Iris pigment epithelial cell (primary cell): ENCODE results near the gene SLC25A40.
A peak's percentile ranks its signal among the peaks of the same experiment; 100 is the strongest.
"Not testable (repeated sequence)": the region's sequence is repeated elsewhere in the genome, so short reads cannot be mapped to it uniquely, and the experiment has no call there.

Source experiments
- DNase-seq: peaks from one replicate; pipeline ENCODE4 v3.0.0-alpha.2; 2011; ENCODE audit warnings: low read depth

Gene SLC25A40, protein sequence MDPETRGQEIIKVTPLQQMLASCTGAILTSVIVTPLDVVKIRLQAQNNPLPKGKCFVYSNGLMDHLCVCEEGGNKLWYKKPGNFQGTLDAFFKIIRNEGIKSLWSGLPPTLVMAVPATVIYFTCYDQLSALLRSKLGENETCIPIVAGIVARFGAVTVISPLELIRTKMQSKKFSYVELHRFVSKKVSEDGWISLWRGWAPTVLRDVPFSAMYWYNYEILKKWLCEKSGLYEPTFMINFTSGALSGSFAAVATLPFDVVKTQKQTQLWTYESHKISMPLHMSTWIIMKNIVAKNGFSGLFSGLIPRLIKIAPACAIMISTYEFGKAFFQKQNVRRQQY

DNA sequence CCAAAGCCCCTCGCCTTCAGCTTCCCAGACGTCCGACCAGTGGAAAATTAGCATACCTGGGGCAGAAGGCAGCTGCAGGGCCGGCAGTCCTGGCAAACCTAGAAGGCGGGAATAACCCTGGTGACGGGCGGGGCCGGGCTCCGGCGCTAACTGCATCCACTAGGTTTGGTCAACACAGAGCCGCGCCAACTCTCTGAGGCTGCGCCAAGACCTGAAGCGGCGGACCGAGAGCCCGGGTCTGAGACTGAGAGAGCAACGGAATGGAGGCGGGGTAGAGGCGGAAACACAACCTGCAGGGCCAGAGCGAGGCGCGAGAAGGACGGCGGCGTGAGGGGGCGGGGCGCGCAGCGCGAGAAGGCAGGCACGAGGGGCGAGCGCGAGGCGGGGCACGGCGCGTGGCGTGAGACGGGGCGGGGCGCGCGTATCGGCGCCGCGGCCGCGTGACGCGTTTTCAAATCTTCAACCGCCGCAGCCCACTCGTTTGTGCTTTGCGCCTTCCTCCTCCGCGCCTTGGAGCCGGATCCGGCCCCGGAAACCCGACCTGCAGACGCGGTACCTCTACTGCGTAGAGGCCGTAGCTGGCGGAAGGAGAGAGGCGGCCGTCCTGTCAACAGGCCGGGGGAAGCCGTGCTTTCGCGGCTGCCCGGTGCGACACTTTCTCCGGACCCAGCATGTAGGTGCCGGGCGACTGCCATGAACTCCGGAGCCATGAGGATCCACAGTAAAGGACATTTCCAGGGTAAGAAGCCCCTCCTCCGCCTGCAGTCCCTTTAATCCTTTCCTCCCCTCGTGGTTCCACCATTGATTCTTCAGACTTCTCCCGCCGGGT is at the start of gene SLC25A40, which contains the start of gene DBF4:
SLC25A40 (minus strand) TSS at position 321 of the 829 bp plus-strand sequence. CDS start 17,633 bp downstream, outside the sequence.
DBF4 (plus strand) TSS at position 454 of the 829 bp plus-strand sequence; CDS start at position 694, 240 bp downstream.
- DNase-seq: peak; percentile 94

DNA sequence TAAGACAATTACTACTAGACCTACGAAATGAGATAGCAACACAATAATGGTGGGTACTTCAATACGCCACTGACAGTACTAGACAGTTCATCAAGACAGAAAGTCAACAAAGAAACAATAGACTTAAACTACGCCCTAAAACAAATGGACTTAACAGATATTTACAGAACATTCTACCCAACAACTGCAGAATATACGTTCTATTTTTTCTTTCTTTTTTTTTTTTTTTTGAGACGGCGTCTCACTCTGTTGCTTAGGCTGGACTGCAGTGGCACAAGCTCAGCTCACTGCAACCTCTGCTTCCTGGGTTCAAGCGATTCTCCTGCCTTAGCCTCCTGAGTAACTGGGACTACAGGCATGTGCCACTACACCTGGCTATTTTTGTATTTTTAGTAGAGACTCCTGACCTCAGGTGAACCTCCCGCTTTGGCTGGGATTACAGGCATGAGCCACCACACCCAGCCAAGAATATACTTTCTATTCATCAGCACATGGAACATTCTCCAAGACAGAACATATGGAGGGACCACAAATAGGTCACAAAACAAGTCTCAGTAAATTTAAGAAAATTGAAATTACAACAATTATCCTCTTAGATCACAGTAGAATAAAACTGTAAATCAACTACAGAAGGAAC is 46.7 kb upstream of the SLC25A40 start:
- not testable (repeated sequence) for DNase-seq

DNA sequence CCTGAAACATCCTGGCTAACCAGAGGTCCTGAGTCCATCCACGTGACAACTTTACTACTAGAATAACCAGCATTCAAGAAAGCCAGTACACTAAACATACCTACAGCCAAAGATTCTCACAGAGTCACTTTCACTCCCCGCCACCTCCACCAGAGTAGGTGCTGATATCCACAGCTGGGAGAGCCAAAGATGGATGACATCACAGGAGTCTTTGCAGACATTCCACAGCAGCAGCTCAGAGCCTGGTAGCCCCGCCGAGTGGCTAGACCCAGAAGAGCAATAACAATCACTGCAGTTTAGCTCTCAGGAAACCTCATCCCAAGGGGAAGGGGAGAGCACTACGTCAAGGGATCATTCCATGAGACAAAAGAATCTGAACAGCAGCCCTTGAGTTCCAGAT is 44.4 kb upstream of the SLC25A40 start:
- no peak for DNase-seq

DNA sequence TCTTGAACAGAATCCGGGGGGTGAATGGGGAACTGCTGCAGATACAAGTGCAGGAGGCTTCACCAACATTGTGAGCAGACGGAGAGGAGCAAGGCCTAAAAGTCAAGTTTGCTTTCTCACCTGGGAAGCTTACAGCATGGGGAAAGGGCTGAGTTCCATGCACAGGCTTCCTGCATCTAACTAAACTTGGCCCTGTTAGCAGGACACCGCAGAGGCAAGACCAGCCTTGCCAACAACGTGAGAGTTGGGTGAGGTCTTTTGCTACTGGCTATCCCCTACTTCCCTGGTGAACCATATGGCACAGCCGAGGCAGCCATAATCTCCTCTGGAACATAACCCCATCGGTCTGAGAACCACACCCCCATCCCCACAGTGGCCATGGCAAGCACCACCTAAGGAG is 43.7 kb upstream of the SLC25A40 start:
- DNase-seq: no peak

DNA sequence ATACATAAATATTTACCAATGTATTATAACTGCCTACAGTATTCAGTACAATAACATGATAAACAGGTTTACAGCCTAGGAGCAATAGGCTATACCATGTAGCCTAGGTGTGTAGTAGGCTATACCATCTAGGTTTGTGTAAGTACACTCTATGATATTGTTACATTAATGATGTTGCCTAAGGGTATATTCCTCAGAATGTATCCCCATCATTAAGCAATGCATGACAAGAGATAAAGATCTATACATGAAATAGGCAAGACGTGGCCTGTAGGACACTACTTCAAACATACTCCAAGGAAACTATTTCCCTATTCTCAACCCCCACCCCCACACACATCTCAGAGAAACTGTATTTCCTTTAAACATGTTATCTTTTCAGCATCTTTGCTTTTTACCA is 42.6 kb upstream of the SLC25A40 start:
- no peak for DNase-seq

DNA sequence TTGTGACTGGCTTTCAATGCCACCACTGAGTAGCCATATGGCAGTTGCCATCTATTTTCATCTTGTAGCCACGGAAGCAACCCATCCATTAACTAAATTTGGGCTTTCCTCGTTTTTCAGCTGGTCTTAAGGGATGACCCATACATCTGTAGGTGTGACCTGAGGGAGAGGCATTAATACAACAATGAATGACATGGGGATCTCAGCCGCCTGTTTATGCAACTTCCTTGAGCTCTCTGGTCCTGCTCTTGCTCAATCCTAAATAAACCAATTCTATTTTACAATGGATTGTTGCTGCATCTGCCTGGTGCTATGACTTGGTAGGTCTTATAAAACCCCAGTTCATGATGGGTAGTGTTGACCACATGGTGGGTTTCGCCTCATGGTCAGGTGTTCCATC is 36.0 kb upstream of the SLC25A40 start:
- no peak for DNase-seq

DNA sequence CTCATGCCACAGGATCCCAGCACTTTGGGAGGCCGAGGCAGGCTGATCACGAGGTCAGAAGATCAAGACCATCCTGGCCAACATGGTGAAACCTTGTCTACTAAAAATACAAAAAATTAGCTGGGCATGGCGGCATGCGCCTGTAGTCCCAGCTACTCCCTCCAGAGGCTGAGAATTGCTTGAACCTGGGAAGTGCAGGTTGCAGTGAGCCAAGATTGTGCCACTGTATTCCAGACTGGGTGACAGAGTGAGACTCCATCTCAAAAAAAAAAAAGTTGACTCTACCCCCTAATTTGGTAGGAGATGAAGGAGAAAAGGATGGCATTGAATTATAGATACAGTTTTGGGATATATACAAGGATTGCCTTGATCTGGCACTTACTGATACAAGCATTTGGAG is 32.7 kb upstream of the SLC25A40 start:
- DNase-seq: not testable (repeated sequence)

DNA sequence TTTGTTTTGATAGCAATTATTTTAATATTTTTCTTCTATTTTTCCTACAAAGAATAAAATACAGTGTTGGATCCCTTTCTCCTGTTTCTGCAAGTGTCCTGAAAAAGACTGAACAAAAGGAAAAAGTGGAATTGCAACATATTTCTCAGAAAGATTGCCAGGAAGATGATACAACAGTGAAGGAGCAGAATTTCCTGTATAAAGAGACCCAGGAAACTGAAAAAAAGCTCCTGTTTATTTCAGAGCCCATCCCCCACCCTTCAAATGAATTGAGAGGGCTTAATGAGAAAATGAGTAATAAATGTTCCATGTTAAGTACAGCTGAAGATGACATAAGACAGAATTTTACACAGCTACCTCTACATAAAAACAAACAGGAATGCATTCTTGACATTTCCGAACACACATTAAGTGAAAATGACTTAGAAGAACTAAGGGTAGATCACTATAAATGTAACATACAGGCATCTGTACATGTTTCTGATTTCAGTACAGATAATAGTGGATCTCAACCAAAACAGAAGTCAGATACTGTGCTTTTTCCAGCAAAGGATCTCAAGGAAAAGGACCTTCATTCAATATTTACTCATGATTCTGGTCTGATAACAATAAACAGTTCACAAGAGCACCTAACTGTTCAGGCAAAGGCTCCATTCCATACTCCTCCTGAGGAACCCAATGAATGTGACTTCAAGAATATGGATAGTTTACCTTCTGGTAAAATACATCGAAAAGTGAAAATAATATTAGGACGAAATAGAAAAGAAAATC is 31.2 kb upstream of the SLC25A40 start:
- peak; percentile 58 for DNase-seq

DNA sequence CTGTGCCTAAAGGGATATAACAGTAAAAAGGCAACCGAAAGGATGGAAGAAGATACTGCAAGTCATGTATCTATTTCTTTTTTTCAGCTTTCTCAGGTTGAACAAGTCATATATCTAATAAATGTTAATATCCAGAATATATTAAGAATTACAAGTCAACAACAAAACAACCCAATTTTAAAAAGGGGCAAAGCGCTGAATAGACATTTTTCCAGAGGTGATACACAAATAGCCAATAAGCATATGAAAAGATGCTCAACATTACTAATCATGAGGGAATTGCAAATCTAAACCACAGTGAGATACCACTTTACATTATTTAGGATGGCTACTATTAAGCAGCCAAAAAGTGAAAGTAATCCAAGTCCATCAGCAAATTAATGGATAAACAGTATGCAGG is 23.1 kb upstream of the SLC25A40 start:
- DNase-seq: no peak

DNA sequence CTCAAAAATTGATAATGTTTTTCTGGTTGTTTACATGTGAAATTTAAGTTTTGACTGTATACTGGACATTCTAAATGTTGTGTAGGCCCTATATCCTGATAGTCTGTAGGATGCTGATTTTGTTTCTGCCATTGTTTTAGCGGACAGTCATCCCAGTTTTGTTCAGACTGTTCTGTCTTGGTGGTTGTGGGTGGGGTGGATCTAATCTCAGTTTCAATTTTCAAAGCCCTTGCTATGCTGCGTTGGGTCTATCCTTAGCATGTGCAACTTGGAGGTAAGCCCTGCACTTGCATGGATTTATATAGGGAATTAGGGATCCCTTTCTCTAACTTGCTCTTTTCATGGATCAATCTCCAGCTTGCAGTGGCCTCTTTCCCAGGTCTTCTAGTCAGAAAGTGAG is 19.2 kb upstream of the SLC25A40 start:
- DNase-seq: no peak

DNA sequence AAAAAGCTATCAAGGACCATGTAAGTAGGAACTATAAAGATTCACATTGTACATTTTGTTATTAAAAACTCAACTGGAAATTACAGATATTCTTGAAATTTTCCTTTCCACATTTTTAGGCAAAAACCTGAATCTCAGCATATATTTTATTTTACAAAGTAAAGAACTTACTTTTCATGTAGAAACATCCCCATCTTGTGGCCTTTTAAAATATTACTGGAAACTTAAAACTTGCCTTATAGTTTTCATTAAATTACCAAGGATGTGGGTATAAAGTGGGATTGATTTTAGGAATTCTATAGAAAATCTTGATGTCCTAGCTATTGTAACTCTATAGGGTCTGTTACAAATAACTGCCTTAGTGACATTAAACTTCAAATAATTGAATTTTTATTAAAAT is 10.7 kb upstream of the SLC25A40 start:
- peak; percentile 46 for DNase-seq

DNA sequence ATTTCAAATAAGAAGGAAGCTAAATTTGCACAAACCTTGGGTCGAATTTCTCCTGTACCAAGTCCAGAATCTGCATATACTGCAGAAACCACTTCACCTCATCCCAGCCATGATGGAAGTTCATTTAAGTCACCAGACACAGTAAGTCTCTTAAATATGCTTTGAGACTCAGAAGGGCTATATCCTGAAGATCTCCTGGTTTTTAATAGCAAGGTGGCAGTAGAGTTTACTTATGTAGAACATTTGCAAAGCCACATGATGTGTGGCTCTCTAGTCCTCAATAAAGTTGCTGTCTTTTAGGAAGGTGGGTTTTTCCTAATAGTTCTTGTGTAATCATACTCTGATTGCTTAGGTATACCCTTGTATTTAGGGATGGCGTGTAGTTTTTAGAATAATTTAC is 8.9 kb upstream of the SLC25A40 start:
- DNase-seq: no peak

DNA sequence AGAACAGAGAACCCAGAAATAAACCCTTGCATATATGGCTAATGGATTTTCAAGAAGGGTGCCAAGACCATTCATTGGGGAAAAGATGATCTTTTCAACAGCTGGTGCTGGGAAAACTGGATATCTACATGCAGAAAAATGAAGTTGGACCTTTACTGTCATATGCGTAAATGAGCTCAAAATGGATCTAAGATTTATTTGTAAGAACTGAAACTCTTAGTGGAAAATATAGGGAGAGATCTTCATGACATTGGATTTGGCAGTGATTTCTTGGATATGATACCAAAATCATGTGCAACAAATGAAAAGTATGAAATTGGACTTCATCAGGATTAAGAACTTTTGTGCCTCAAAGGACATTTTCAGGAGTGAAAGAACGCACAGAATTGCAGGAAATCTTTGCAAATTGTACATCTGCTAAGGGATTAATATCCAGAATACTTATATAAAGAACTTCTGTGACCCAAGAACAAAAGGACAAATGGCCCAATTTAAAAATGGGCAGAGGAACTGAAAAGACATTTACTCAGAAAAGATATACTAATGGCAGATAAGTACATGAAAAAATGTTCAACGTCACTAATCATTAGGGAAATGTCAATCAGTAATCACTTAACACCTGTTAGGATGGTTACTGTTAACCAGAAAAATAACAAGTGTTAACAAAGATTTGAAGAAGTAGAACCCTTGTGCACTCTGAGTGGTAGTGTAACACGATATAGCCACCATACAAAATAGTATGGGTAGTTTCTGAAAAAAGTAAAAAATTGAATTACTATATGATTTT is 6.2 kb upstream of the SLC25A40 start:
- DNase-seq: no peak

DNA sequence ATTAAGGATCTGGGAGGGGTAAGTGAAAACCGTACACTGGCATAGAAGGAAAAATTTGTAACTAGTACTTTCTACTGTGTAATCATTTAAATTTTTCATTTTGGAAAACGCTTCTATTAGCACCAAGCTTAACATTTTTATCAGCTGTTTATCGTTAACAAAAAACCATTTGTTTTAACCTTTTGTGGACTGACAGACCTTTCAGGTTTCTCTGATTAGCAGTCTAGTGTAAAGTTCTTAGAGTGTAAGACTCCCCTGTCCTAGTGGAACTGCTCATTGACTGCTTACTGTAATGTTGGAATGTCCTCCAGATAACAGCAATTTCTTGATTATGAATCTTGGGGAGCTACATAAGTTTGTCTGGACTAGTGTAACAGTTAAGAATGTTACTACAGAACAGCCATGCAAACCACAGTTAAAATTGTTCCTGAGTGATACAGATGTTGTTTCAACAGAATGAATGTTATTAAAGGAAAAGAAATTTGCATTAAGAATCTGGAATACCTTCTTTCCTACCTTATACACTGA is 2.1 kb upstream of the SLC25A40 start:
- DNase-seq: peak; percentile 38

DNA sequence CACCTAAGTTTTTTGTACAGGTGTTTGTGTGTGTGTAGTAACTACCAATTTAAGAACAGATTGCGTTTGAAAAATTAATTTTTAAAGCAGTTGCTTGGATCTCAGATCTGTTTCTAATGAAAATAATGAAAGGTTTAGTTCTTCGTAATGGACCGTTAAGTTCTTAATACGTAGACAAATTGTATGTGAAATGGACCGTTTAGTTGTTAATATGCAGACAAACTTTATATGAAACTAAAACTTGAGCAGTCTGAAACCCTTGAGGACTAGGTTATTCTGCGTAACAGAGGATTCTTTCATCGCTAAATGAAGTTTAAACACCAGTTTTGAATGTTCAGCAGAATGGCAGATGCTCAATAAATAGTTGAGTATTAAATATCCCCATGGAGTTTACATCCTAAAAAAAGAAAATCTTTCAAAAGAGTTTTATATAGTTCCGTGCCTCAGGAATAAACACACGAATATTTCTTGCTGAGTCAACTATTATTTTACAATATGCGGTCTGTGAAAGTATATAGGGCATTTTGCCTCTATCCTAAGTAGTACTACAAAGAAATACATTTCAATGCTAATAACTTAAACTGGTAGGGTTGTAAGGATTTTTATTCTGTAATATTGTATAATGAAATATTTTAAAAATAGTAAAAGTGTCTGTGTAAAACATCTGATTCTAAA is 1.3 kb upstream of the SLC25A40 start:
- DNase-seq: peak; percentile 17

DNA sequence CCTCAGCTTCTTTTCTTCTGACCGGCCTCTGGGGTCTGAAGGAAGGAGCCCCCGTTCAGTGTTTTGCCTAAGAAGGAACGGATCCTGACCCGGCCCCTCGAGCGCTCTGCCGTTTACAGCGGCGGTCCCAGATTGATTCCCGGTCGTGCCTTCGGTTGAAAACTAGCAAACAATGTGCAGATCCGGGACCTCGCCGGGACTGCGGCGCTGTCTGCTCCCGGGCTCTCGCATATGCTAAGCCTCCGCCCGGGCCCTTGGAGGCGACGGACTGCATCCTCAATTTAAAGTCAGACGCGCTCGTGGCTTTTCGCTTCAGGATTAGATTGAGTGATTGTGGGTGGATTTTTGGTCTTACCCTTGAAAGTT is 692 bp upstream of the SLC25A40 start:
- DNase-seq: peak; percentile 74

DNA sequence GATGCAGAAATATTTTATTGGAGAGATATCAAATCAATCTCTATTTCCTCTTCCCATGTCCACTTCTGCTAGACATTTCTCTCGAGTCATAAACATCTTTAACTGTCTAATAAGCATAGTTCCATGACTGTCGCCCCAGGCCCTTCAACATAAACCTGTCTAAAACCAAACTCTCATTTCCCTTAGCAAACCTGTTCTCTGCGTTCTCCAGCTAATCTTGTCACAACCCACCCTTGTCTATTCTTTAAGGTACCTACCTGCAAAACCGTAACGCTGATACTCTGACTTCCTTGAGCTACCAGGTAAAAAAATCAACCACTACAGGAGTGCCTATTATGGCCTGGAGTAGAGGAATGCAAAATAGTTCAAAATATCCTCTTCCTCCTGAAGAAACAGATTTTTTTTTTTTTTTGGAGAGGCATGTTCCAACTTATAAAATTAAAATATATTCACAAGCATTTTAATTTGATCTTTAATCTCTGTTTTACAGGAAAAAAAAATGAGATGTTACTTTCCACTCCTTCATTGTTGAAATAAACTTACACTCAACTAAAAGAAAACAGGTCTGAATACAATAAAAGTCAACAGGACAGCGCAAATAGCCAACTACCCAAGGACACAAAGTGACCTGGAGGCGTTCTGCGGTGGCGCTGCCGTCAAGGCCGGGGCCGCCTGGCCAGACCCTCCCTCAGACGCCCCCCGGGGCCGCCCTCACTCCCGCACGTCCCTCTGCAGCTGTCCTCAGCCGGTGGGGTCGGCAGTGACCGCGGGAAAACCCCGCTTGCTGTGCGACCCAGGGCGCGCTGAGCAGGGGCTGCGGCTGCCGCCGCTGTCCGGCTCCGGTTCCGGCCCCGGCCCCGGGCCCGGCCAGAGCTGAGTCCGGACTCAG is 765 bp downstream of the SLC25A40 start:
- no peak for DNase-seq

DNA sequence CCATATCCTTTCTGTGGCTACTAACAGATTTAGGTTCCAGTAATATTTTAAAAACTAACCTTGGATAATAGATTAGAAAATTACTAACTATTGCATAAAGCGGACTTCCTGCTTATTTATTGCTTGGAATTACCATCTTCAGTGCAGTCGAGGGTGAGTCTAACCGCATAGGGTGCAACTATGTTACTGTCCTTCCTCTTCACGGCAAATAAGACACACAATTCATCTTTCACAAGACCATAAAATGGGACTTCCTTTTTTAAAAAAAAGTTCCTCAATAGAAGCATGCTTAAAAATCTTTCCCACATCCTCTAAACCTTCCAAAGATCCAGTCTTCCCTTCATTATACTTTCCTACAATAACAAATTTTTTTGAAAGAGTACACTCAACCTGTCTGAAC is 2.1 kb downstream of the SLC25A40 start:
- no peak for DNase-seq

DNA sequence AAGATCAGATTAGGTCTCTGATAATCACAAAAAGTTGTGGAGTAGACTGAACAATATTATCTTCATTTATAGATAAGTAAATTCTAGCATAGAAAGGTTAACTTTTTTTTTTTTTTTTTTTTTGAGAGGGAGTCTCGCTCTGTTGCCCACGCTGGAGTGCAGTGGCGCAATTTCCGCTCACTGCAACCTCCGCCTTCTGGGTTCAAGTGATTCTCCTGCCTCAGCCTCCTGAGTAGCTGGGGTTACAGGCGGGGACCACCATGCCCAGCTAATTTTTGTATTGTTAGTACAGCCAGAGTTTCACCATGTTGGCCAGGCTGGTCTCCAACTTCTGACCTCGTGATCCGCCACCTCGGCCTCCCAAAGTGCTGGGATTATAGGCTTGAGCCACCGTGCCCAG is 2.8 kb downstream of the SLC25A40 start:
- not testable (repeated sequence) for DNase-seq
